PC-3 (cell line): ENCODE measurements around the gene PXMP4.

ENCODE experiments used
- CTCF ChIP-seq: fragments of 300-600 bp; sonication (generic); conservative IDR thresholded peaks from 2 replicates; pipeline ENCODE4 v1.5.1; 2017; ENCODE audit warnings: antibody characterized with exemption, low read depth, mild to moderate bottlenecking, low read length
- EZH2 ChIP-seq: fragments of 300-600 bp; sonication (generic); IDR thresholded peaks from one replicate; pipeline ENCODE4 v1.6.1; 2017; ENCODE audit warnings: antibody characterized with exemption, mild to moderate bottlenecking, low read length; ENCODE audit not compliant: unreplicated experiment
- EZH2phosphoT487 ChIP-seq: fragments of 300-600 bp; sonication (generic); IDR thresholded peaks from 2 replicates; pipeline ENCODE4 v1.6.1; 2018; ENCODE audit warnings: mild to moderate bottlenecking, antibody characterized with exemption, low read length, borderline replicate concordance

GRCh38 chr20:33746325-33746998, 26.4 kb upstream of the PXMP4 start:
- no peak for TF ChIP-seq CTCF
- no peak for TF ChIP-seq EZH2
- no peak for TF ChIP-seq EZH2phosphoT487
